ENCODE results near the gene TM9SF2. TPM values are rescaled to one million over a fixed set of nuclear protein-coding genes. Genes with fewer than 3 reads are reported as not detected.

Gene TM9SF2
- total RNA-seq, 1 donor, result 165 TPM

- no peak for DNase-seq (ENCODE audit: low read depth)
- TF ChIP-seq, protein P1, sequence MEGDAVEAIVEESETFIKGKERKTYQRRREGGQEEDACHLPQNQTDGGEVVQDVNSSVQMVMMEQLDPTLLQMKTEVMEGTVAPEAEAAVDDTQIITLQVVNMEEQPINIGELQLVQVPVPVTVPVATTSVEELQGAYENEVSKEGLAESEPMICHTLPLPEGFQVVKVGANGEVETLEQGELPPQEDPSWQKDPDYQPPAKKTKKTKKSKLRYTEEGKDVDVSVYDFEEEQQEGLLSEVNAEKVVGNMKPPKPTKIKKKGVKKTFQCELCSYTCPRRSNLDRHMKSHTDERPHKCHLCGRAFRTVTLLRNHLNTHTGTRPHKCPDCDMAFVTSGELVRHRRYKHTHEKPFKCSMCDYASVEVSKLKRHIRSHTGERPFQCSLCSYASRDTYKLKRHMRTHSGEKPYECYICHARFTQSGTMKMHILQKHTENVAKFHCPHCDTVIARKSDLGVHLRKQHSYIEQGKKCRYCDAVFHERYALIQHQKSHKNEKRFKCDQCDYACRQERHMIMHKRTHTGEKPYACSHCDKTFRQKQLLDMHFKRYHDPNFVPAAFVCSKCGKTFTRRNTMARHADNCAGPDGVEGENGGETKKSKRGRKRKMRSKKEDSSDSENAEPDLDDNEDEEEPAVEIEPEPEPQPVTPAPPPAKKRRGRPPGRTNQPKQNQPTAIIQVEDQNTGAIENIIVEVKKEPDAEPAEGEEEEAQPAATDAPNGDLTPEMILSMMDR (IDR thresholded peaks at IDR 0.05; ENCODE audit: insufficient read depth, low read depth, low read length), result no peak
- no peak overlapping the region for H3K4me3 ChIP-seq (ENCODE audit: low read depth, low read length)
Measured at GRCh38 chr13:99528547-99528946, 27.3 kb downstream of the TM9SF2 start.

DNA sequence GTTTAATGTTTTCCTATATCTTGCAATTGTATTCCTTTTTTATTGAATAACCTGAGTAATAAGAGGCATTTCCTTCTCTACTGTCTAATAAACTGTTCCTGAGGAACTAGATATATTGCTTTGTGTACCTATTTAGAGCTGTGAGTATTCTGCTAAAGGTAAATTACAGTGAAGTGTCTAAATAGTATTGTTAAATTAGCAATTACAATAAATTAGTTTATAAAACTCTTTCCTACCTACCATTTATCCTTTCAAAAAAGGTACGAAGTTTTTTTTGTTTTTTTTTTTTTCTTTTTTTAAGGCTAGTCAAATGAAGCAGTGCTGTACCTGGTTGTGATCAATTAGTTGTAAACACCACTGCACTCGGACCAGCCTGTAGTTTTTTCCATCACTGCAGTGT, 34.8 kb downstream of the TM9SF2 start:
- H3K4me3 ChIP-seq (ENCODE audit: low read depth, low read length), result no peak overlapping the region
- TF ChIP-seq, protein P1 (IDR thresholded peaks at IDR 0.05; ENCODE audit: insufficient read depth, low read depth, low read length), result no peak
- no peak for DNase-seq (ENCODE audit: low read depth)

DNA sequence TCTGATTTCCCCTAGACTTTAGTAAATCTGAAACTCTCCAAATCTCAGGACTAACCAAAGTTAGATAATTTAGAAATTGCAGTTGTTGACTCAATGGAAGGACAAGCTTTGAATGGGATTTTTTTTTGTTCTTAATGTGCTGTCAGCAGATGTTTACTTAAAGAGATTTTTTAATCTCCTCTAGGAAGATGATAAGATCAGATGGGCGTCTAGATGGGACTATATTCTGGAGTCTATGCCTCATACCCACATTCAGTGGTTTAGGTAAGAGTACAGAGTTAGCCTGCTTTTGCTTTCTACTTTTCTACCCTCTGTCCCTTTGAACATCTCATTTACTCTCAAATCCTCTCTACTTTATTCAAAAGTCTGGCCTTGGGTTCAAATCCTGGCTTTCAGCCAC, 39.3 kb downstream of the TM9SF2 start:
- no peak for DNase-seq (ENCODE audit: low read depth)
- H3K4me3 ChIP-seq (ENCODE audit: low read depth, low read length), result no peak overlapping the region
- TF ChIP-seq, protein P1 (IDR thresholded peaks at IDR 0.05; ENCODE audit: insufficient read depth, low read depth, low read length), result no peak

- TF ChIP-seq, protein P1 (IDR thresholded peaks at IDR 0.05; ENCODE audit: insufficient read depth, low read depth, low read length), result no peak
- no peak overlapping the region for H3K4me3 ChIP-seq (ENCODE audit: low read depth, low read length)
- no peak for DNase-seq (ENCODE audit: low read depth)
Measured at GRCh38 chr13:99542788-99543406, 41.6 kb downstream of the TM9SF2 start.

GRCh38 chr13:99545361-99545760, 44.1 kb downstream of the TM9SF2 start:
- TF ChIP-seq, protein P1 (IDR thresholded peaks at IDR 0.05; ENCODE audit: insufficient read depth, low read depth, low read length), result no peak
- H3K4me3 ChIP-seq (ENCODE audit: low read depth, low read length), result no peak overlapping the region
- DNase-seq (ENCODE audit: low read depth), result no peak

GRCh38 chr13:99545979-99546378, 44.7 kb downstream of the TM9SF2 start:
- no peak for DNase-seq (ENCODE audit: low read depth)
- H3K4me3 ChIP-seq (ENCODE audit: low read depth, low read length), result no peak overlapping the region
- TF ChIP-seq, protein P1 (IDR thresholded peaks at IDR 0.05; ENCODE audit: insufficient read depth, low read depth, low read length), result no peak

DNA sequence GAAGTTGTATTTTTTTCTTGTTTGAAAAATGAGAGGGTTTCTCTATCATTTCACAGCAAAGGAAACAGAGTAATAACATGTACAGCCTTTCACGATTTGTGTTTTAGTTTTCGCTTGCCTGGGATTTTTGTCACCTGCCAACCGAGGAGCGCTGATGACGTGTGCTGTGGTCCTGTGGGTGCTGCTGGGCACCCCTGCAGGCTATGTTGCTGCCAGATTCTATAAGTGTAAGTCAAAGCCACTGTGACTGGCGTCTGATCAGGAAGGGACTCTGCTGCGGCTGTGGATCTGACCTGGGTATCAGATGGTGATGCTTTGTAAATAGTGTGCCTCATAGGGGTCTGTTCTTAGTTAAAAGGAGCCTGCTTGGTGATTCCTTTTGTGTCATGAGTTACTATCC, 45.6 kb downstream of the TM9SF2 start:
- no peak for DNase-seq (ENCODE audit: low read depth)
- TF ChIP-seq, protein P1 (IDR thresholded peaks at IDR 0.05; ENCODE audit: insufficient read depth, low read depth, low read length), result no peak

More for the DNA sequence above, 45.6 kb downstream of the TM9SF2 start:
- H3K4me3 ChIP-seq (ENCODE audit: low read depth, low read length), result no peak overlapping the region
